Endothelial cell of umbilical vein (primary cell): Measurements from ENCODE around the gene KMT2B.

Experiments
- MYC ChIP-seq: IDR thresholded peaks from one replicate; pipeline ENCODE4 v1.6.1; 2011; ENCODE audit warnings: mild to moderate bottlenecking, low read depth, low read length
- POLR2A ChIP-seq: IDR thresholded peaks from 2 replicates; pipeline ENCODE4 v1.6.1; 2012; ENCODE audit warnings: low read depth, mild to moderate bottlenecking, control low read depth, low read length
- TF ChIP-seq, protein P1 (sequence below), 2 donors: IDR thresholded peaks; 1 replicate in 1 of 2; 2 replicates in 1 of 2; pipeline ENCODE4 v1.5.1; 2011; ENCODE audit warnings: low read length in 2 of 2, mild to moderate bottlenecking in 2 of 2, moderate library complexity in 2 of 2, control low read depth in 1 of 2, inconsistent platforms in 1 of 2, low read depth in 1 of 2; ENCODE audit not compliant: insufficient read depth in 1 of 2; ENCODE audit errors: extremely low read depth in 1 of 2

DNA sequence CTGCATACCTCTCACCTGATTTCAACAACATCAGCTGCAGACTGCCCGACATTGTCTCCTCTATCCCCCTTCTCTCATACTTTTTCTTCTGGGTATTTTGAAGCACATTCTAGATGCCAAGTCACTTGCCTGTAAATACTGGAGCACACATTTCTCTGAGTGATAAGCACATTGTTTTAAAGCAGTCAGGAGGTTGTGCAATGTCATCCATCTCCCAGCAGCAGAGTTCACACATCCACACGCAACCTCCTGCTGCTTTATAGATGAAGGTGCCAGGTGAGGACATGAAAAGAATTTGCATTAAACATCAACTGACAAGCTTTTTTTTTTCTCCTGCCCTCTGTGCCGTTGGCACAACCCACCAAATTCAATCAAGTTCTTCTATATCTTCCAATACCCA, 46.0 kb upstream of the KMT2B start:
- TF ChIP-seq MYC: no peak
- TF ChIP-seq, protein P1, sequence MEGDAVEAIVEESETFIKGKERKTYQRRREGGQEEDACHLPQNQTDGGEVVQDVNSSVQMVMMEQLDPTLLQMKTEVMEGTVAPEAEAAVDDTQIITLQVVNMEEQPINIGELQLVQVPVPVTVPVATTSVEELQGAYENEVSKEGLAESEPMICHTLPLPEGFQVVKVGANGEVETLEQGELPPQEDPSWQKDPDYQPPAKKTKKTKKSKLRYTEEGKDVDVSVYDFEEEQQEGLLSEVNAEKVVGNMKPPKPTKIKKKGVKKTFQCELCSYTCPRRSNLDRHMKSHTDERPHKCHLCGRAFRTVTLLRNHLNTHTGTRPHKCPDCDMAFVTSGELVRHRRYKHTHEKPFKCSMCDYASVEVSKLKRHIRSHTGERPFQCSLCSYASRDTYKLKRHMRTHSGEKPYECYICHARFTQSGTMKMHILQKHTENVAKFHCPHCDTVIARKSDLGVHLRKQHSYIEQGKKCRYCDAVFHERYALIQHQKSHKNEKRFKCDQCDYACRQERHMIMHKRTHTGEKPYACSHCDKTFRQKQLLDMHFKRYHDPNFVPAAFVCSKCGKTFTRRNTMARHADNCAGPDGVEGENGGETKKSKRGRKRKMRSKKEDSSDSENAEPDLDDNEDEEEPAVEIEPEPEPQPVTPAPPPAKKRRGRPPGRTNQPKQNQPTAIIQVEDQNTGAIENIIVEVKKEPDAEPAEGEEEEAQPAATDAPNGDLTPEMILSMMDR (IDR thresholded peaks at IDR 0.05; ENCODE audit: extremely low read depth in 1 of 2, insufficient read depth in 1 of 2, low read depth in 1 of 2, low read length in 2 of 2): no peak
- no peak for TF ChIP-seq POLR2A
